ENCODE measurements around the gene SPATS2L. TPM values are rescaled to one million over a fixed set of nuclear protein-coding genes. Genes with fewer than 3 reads are reported as not detected.

SPATS2L gene
- total and polyA plus RNA-seq, 2 of the 13 experiments (the other 11 are each of a cell fraction or from before 2014, with no cell fraction given), result 154 to 212 TPM

GRCh38 chr2:200302940-200303727 lies 3.4 kb upstream of the SPATS2L start (continued):
- TF ChIP-seq PTBP1 (IDR thresholded peaks at IDR 0.05; ENCODE audit: low read depth, low read length, poor library complexity, severe bottlenecking) (no peak), ZNF775 (CRISPR knock-in tag; IDR thresholded peaks at IDR 0.05; ENCODE audit: borderline replicate concordance) (no peak), ARNT2 (CRISPR knock-in tag; IDR thresholded peaks at IDR 0.05; ENCODE audit: low read depth) (no peak; the same call in 1 of the 2 replicates), RELA (CRISPR knock-in tag; IDR thresholded peaks at IDR 0.05) (no peak), SRSF4 (IDR thresholded peaks at IDR 0.05; ENCODE audit: low read depth, low read length, poor library complexity, severe bottlenecking) (no peak), NFKB2 (CRISPR knock-in tag; IDR thresholded peaks at IDR 0.05; ENCODE audit: borderline replicate concordance) (no peak), ZFAT (CRISPR knock-in tag; conservative IDR thresholded peaks at IDR 0.05) (no peak), SAP130 (CRISPR knock-in tag; IDR thresholded peaks at IDR 0.05; ENCODE audit: low read depth) (peak; percentile 94), IRF1 (CRISPR knock-in tag; IDR thresholded peaks at IDR 0.05; ENCODE audit: low read depth) (no peak), KDM2A (CRISPR knock-in tag; IDR thresholded peaks at IDR 0.05; ENCODE audit: borderline replicate concordance, low read depth) (no peak), ZNF75D (CRISPR knock-in tag; IDR thresholded peaks at IDR 0.05; ENCODE audit: borderline replicate concordance) (no peak), ZNF879 (CRISPR knock-in tag; IDR thresholded peaks at IDR 0.05) (no peak), PPARG (CRISPR knock-in tag; conservative IDR thresholded peaks at IDR 0.05) (peak; percentile 86), ZNF124 (CRISPR knock-in tag; IDR thresholded peaks at IDR 0.05) (no peak), TEF (CRISPR knock-in tag; IDR thresholded peaks at IDR 0.05) (no peak), ZBTB3 (CRISPR knock-in tag; IDR thresholded peaks at IDR 0.05; ENCODE audit: borderline replicate concordance, low read depth) (no peak), TGIF2 (CRISPR knock-in tag; IDR thresholded peaks at IDR 0.05) (no peak), ZNF331 (CRISPR knock-in tag; IDR thresholded peaks at IDR 0.05) (peak; percentile 94), THAP8 (CRISPR knock-in tag; IDR thresholded peaks at IDR 0.05; ENCODE audit: borderline replicate concordance) (no peak), ZNF629 (CRISPR knock-in tag; conservative IDR thresholded peaks at IDR 0.05) (no peak), ZFP1 (CRISPR knock-in tag; IDR thresholded peaks at IDR 0.05) (peak; percentile 78), PHF21A (CRISPR knock-in tag; IDR thresholded peaks at IDR 0.05) (peak; percentile 96), JUN (CRISPR knock-in tag; IDR thresholded peaks at IDR 0.05) (peak; percentile 87), SP5 (CRISPR knock-in tag; IDR thresholded peaks at IDR 0.05; ENCODE audit: borderline replicate concordance, low read depth) (peak; percentile 77)
- TF ChIP-seq, protein P1, sequence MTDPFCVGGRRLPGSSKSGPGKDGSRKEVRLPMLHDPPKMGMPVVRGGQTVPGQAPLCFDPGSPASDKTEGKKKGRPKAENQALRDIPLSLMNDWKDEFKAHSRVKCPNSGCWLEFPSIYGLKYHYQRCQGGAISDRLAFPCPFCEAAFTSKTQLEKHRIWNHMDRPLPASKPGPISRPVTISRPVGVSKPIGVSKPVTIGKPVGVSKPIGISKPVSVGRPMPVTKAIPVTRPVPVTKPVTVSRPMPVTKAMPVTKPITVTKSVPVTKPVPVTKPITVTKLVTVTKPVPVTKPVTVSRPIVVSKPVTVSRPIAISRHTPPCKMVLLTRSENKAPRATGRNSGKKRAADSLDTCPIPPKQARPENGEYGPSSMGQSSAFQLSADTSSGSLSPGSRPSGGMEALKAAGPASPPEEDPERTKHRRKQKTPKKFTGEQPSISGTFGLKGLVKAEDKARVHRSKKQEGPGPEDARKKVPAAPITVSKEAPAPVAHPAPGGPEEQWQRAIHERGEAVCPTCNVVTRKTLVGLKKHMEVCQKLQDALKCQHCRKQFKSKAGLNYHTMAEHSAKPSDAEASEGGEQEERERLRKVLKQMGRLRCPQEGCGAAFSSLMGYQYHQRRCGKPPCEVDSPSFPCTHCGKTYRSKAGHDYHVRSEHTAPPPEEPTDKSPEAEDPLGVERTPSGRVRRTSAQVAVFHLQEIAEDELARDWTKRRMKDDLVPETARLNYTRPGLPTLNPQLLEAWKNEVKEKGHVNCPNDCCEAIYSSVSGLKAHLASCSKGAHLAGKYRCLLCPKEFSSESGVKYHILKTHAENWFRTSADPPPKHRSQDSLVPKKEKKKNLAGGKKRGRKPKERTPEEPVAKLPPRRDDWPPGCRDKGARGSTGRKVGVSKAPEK (CRISPR knock-in tag; IDR thresholded peaks at IDR 0.05; ENCODE audit: borderline replicate concordance), result peak; percentile 80; the same call in 1 of the 2 replicates
